ENCODE results near the gene RABAC1. TPM values are rescaled to one million over a fixed set of nuclear protein-coding genes. Genes with fewer than 3 reads are reported as not detected.

The RABAC1 gene
- total RNA-seq, 1 experiment from 2014 or later: 114 TPM

GRCh38 chr19:41987141-41987860 is 28.2 kb upstream of the RABAC1 start:
- Histone ChIP-seq H3K4me1 (ENCODE audit: insufficient read depth, low read length, poor library complexity, severe bottlenecking) (no peaks in the 10 kb centered on the region), H3K27ac (ENCODE audit: low read depth, low read length, poor library complexity, severe bottlenecking) (no peak overlapping the region), H3K27me3 (replicated peaks; ENCODE audit: insufficient read depth, low read depth, low read length, poor library complexity) (no peaks in the 10 kb centered on the region), H3K9me3 (ENCODE audit: low read depth, low read length, poor library complexity, severe bottlenecking) (no peaks in the 10 kb centered on the region), H3K36me3 (ENCODE audit: insufficient read depth, low read length, poor library complexity, severe bottlenecking) (no peaks in the 10 kb centered on the region), H3K4me3 (ENCODE audit: low read depth, low read length, poor library complexity, severe bottlenecking) (no peak overlapping the region)
- ChIA-PET POLR2A (ENCODE audit: low non-redundant PET) (no interaction called here), CTCF (no interaction called here)
- no peak for DNase-seq (ENCODE audit: low spot score)
- TF ChIP-seq EZH2 (IDR thresholded peaks at IDR 0.05; ENCODE audit: borderline replicate concordance, low read depth, low read length, poor library complexity, severe bottlenecking) (no peak), CTCF (conservative IDR thresholded peaks at IDR 0.05; ENCODE audit: low read depth, low read length) (no peak)
- no TSS peak for BruUV-seq (replicated peaks)
- intact Hi-C loops (cut with micrococcal nuclease; ENCODE audit: unreplicated experiment): no loop called here

GRCh38 chr19:41984961-41985360 is 25.8 kb upstream of the RABAC1 start:
- H3K4me3 ChIP-seq (ENCODE audit: low read depth, low read length, poor library complexity, severe bottlenecking): no peak overlapping the region
- intact Hi-C loops (cut with micrococcal nuclease; ENCODE audit: unreplicated experiment): no loop called here
- H3K9me3 ChIP-seq (ENCODE audit: low read depth, low read length, poor library complexity, severe bottlenecking): no peaks in the 10 kb centered on the region
- ChIA-PET POLR2A (ENCODE audit: low non-redundant PET) (no interaction called here), CTCF (no interaction called here)
- DNase-seq (ENCODE audit: low spot score): no peak
- no peaks in the 10 kb centered on the region for H3K27me3 ChIP-seq (replicated peaks; ENCODE audit: insufficient read depth, low read depth, low read length, poor library complexity)
- TF ChIP-seq EZH2 (IDR thresholded peaks at IDR 0.05; ENCODE audit: borderline replicate concordance, low read depth, low read length, poor library complexity, severe bottlenecking) (no peak), CTCF (conservative IDR thresholded peaks at IDR 0.05; ENCODE audit: low read depth, low read length) (no peak)
- no peak overlapping the region for H3K27ac ChIP-seq (ENCODE audit: low read depth, low read length, poor library complexity, severe bottlenecking)
- no TSS peak for BruUV-seq (replicated peaks)
- H3K4me1 ChIP-seq (ENCODE audit: insufficient read depth, low read length, poor library complexity, severe bottlenecking): no peaks in the 10 kb centered on the region
- no peaks in the 10 kb centered on the region for H3K36me3 ChIP-seq (ENCODE audit: insufficient read depth, low read length, poor library complexity, severe bottlenecking)

- no TSS peak for BruUV-seq (replicated peaks)
- intact Hi-C loops (cut with micrococcal nuclease; ENCODE audit: unreplicated experiment): no loop called here
- H3K4me3 ChIP-seq (ENCODE audit: low read depth, low read length, poor library complexity, severe bottlenecking): no peak overlapping the region
- H3K27ac ChIP-seq (ENCODE audit: low read depth, low read length, poor library complexity, severe bottlenecking): no peak overlapping the region
- H3K4me1 ChIP-seq (ENCODE audit: insufficient read depth, low read length, poor library complexity, severe bottlenecking): no peaks in the 10 kb centered on the region
- H3K9me3 ChIP-seq (ENCODE audit: low read depth, low read length, poor library complexity, severe bottlenecking): no peaks in the 10 kb centered on the region
- no peak for DNase-seq (ENCODE audit: low spot score)
- ChIA-PET POLR2A (ENCODE audit: low non-redundant PET) (no interaction called here), CTCF (no interaction called here)
- no peaks in the 10 kb centered on the region for H3K27me3 ChIP-seq (replicated peaks; ENCODE audit: insufficient read depth, low read depth, low read length, poor library complexity)
- no peak for TF ChIP-seq CTCF (conservative IDR thresholded peaks at IDR 0.05; ENCODE audit: low read depth, low read length)
- TF ChIP-seq EZH2 (IDR thresholded peaks at IDR 0.05; ENCODE audit: borderline replicate concordance, low read depth, low read length, poor library complexity, severe bottlenecking): no peak
- H3K36me3 ChIP-seq (ENCODE audit: insufficient read depth, low read length, poor library complexity, severe bottlenecking): no peaks in the 10 kb centered on the region
Measured at GRCh38 chr19:41981724-41982123, 22.6 kb upstream of the RABAC1 start.
